Hematopoietic multipotent progenitor cell treated with erythropoietin and hydrocortisone succinate and interleukin-3 and kit ligand, for 6 days (in vitro differentiated cells): ENCODE measurements around the gene VKORC1L1.
"Not testable (repeated sequence)": the region's sequence is repeated elsewhere in the genome, so short reads cannot be mapped to it uniquely, and the experiment has no call there.

ENCODE experiments used
- DNase-seq: peaks from one replicate; pipeline ENCODE4 v3.0.0-alpha.2; 2015

VKORC1L1 gene

DNA sequence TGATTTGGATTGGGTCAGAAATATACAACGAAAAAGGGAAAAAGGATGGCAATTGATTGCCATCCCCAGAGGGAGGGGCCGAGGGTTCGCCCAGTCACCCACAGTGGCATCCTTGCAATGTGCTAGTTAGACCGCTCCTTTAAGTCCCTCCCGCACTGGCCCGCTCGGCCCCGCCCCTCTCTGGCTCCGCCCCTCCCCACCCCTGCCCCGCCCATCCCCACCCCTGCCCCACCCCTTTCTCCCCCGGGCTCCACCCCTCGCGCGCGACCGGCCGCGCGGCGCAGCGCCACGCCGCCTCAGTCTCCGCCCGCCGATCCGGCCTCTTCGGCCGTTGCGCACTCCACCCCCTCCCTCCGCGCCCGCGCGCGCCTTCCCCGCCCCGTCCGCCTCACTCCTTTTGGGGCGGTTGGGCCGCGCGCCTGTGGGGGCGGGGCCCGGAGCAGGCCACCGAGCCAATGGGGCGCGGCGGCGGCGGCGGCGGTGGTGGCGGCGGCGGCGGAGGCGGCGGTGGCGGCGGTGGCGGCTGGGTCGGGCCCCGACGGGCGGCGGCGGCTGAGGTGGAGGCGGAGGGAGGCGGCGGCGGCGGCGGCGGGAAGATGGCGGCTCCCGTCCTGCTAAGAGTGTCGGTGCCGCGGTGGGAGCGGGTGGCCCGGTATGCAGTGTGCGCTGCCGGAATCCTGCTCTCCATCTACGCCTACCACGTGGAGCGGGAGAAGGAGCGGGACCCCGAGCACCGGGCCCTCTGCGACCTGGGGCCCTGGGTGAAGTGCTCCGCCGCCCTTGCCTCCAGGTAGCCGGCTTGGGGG, at the start of gene VKORC1L1:
VKORC1L1 (plus strand) TSS at position 299 of the 806 bp plus-strand sequence; CDS start at position 597, 298 bp downstream.
- peak; percentile 89 for DNase-seq

DNA sequence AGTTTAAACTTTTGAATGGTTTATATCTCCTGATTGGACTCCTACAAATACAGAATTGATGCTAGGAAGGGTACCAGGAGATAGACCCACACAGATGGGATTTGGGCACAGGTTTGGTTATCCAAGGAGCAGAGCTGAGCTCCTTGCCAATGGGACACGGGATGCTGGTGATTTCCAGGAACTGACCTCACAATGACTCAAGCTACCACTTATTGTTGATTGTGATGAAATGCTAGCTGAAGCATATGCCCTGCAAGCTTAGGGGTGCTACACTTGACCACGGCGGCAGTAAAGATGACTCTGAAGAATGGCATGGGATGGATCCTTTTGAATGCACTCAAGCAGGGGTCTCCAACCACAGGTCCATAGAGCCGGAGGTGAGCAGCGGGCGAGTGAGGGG, 45.5 kb upstream of the VKORC1L1 start:
- DNase-seq = no peak

DNA sequence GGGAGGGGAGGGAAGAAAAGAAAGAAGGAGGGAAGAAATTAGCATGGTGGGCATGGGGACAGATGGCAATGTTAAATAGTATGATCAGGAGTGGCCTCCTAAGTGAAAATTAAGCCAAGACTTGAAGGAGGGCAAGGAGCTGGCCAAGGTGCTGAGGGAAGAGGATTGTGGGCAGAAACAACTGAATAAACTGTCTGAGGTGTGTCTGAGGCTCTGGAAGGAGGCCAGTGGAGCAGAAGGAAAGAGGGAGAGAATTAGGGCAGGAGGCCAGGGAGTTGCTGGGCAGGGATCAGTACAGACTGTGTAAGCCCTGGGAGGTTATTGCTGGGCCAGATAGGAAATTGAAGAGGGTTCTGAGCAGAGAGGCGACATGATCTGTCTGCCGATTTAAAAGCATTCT, 40.6 kb upstream of the VKORC1L1 start:
- peak; percentile 70 for DNase-seq

GRCh38 chr7:65836684-65837083, 36.2 kb upstream of the VKORC1L1 start:
- not testable (repeated sequence) for DNase-seq

DNA sequence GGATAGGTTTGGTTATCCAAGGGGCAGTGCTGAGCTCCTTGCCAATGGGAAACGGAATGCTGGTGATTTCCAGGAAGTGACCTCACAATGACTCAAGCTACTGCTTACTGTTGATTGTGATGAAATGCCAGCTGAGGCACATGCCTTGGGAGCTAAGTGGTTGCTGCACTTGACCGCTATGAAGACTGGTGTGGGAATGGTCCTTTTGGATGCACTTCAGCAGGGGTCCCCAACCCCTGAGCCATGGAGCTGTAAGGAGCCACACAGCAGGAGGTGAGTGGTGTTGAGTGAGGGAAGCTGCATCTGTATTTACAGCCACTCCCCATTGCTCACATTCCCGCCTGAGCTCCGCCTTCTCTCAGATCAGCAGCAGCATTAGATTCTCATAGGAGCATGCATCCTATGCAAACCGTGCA, 35.3 kb upstream of the VKORC1L1 start:
- not testable (repeated sequence) for DNase-seq

GRCh38 chr7:65839846-65840245, 33.0 kb upstream of the VKORC1L1 start:
- DNase-seq = no peak

DNA sequence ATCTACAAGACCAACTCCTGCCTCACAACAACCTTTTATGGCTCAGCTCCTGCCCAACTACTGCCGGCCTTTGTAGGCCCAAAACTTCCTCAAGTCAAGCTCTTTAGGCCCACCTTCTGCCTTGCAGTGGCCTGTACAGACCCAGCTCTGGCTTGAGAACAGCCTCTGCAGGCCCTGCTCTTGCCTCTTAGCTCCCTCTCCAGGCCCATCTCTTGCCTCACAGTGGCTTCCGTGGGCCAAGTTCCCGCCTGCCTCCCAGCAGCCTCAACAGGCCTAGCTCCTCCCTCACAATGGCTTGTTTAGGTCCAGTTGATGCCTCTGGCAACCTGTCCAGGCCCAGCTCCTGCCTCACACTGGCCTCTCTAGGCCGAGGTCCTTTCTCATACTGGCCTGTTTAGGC, 32.4 kb upstream of the VKORC1L1 start:
- peak; percentile 11 for DNase-seq

DNA sequence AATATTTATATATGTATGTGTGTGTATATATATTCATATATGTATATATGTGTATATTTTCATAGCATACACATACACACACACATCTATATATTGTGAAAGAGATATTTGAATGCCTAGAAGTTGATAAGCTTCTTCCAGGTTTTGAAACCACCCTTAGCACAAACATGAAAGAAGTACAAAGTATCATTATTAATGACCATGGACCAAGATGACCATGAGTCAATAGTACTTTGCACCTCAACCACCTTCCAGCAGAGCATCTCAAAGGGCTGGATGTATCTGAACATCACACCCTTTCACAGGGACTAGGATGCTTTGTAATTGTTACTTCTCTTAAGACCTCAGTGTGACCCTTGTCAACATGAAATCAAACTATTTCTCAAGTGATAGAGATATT, 29.3 kb upstream of the VKORC1L1 start:
- not testable (repeated sequence) for DNase-seq

- DNase-seq = no peak
These were observed 26.8 kb upstream of the VKORC1L1 start for GRCh38 chr7:65846008-65846570.

GRCh38 chr7:65853426-65853825, 19.4 kb upstream of the VKORC1L1 start:
- DNase-seq = not testable (repeated sequence)

- not testable (repeated sequence) for DNase-seq
These were observed 19.0 kb upstream of the VKORC1L1 start for GRCh38 chr7:65853892-65854291.

DNA sequence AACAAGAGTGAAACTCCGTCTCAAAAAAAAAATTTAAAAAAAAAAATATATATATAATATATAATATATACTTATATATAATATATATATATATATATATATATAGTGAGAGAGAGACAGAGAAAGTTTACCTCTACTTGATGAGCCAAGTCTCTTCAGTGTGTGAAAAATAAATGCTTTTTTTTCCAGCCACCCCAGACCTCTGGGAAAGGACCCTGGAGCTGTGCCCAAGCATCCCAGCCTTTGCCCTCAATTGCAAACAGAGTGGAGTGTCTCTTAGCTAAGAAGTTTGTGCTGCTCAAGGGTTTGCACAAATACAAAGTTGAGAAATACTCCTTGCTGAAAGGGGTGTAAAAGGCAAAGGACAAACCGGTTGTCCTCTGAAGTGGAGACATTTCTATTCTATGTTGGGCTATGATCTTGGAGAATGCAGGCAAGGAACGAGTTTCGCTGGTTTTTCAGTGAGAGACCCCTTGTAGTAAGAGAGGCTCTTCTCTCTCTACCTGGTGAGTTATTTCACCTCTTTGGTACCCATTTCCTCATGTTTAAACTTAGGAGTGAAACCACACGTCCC, 15.5 kb upstream of the VKORC1L1 start:
- DNase-seq = not testable (repeated sequence)

DNA sequence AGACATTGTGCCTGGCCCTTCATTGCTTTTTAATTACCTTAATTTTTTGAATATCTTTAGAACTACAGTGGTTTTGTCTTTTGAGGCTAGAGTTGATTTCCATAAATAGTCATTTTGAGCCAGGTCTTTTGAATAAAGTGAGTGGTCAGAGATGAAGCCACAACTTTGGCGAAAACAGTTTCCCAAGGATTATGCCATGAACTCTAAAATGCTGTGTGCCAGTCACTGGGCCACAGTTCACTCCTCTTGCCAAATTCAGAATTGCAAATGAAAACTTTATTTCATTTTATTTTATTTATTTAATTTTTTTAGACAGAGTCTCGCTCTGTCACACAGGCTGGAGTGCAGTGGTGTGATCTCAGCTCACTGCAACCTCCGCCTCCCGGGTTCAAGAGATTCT, 14.2 kb upstream of the VKORC1L1 start:
- DNase-seq = not testable (repeated sequence)

GRCh38 chr7:65866244-65866643, 6.6 kb upstream of the VKORC1L1 start:
- DNase-seq = not testable (repeated sequence)

- not testable (repeated sequence) for DNase-seq
These were observed 5.2 kb upstream of the VKORC1L1 start for GRCh38 chr7:65867681-65868080.

DNA sequence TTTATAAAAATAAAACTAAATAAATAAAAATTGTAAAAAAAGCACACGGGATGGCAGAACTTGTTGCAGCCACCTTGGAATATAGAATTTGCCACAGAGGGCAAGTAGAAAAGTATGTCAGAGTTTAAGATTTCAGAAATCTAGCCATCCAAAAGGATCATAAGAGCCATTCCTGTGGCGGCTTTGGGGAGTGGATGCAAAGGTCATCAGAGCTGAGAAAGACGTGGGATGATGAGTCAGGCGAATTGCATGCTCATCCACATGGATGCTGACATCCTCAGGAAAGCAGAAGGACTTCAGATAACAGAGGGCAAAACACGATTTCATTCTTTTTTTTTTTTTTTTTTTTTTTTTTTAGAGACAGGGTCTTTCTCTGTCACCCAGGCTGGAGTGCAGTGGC, 3.6 kb upstream of the VKORC1L1 start:
- not testable (repeated sequence) for DNase-seq

DNA sequence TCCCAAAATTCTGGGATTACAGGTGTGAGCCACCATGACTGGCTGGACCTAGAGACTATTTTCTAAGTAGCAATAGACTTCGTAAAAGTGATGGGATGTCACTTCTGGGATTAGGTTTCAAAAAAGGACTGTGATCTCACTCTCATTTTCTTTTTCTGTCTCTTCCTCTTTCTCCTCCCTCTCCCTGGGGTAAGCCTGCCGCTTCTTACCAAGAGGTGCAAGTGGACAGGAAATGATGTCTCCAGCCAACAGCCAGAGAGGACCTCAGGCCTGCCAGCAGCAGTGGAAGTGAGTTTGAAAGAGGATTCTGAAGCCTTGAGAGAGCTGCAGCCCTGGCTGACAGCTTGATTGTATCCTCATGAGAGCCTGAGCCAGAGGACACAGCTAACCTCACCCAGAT, 1.4 kb upstream of the VKORC1L1 start:
- DNase-seq = peak; percentile 24

DNA sequence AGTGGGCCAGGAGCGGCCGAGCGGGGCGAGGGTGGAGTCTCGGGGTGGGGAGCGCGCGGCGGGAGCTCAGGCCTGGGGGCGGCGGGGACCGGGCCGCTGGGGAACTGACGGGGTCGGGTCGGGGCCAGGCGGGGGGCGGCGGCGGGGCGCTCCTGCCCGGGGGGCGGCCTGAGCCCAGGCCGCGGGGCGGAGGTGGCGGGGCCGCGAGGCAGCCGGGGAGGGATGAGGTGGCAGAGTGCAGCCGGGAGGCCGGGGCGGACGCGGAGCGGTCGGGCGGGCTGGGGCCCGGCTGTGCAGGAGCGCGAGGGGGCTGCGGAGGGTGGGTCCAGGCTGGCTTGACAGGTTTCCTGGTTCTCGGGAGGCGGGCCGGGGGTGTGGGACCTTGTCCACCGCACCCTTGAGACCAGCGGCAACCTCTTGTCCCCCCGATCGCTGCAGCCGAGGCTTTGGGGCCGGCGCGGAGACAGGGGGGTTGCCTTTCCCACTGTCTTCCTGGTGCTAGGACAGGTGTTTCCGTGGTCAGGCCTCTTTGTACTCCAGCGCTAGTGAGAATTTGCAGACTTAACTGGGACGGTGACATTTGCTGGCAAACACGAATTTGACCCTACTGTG, 814 bp downstream of the VKORC1L1 start:
- peak; percentile 14 for DNase-seq

DNA sequence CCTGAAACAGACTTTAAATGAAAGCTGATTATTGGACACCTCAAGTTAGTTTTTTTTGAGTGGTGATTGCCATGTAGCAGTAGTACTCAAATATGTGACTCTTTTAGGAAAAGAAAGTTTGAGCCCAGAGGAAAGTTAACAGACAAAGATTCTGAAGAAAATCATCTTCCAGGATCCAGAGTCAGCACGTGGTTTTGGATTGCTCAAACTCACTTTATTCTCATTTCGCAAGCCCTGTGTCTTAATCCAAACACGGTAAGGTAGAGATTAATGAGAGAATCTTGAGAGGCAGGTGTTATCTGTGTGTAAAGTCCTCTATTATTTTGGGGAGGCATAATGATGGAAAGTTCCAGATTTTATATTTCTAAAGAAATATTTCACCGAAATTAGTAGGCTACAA, 2.8 kb downstream of the VKORC1L1 start:
- peak; percentile 11 for DNase-seq

GRCh38 chr7:65879292-65880153, 6.6 kb downstream of the VKORC1L1 start:
- not testable (repeated sequence) for DNase-seq

- DNase-seq = not testable (repeated sequence)
These were observed 7.4 kb downstream of the VKORC1L1 start for GRCh38 chr7:65880242-65880641.

- DNase-seq = not testable (repeated sequence)
These were observed 12.1 kb downstream of the VKORC1L1 start for GRCh38 chr7:65884983-65885382.
